ENCODE results near the gene DDX5. TPM values are rescaled to one million over a fixed set of nuclear protein-coding genes. Genes with fewer than 3 reads are reported as not detected.

Gene DDX5
- 899 and 902 TPM in 2 replicates for total RNA-seq

GRCh38 chr17:64506201-64506575 lies at the start of gene DDX5:
TSS of gene DDX5 (minus strand) at chr17:64506289. CDS start at chr17:64506119, 170 bp downstream.
- H3K4me3 Mint-ChIP-seq (ENCODE audit: low read depth) = peak within 1 kb of the TSS; percentile 98
- no peaks in the 10 kb centered on the region for H3K27me3 Mint-ChIP-seq (ENCODE audit: low read depth)
- peaks cover 73% of the 10 kb centered on the region for H3K36me3 Mint-ChIP-seq (ENCODE audit: low read depth)
- peak within 1 kb of the TSS; percentile 100 for H3K27ac Mint-ChIP-seq
- H3K4me1 Mint-ChIP-seq (ENCODE audit: low read depth) = peaks cover 45% of the 10 kb centered on the region
- DNase-seq (ENCODE audit: low spot score) = peak; percentile 97
- intact Hi-C loops (cut with micrococcal nuclease) = loop anchor here (1.0 to 10.0 kb wide), 10 partner anchors 9 to 731 kb away; partner anchors contain the start of genes CCDC47, DDX42, FTSJ3 and GNA13
- H3K9me3 Mint-ChIP-seq = no peaks in the 10 kb centered on the region

GRCh38 chr17:64555281-64555680 lies 49.2 kb upstream of the DDX5 start:
- peaks cover 40% of the 10 kb centered on the region for H3K36me3 Mint-ChIP-seq (ENCODE audit: low read depth)
- DNase-seq (ENCODE audit: low spot score) = no peak
- no peak overlapping the region for H3K27ac Mint-ChIP-seq
- no peak overlapping the region for H3K4me3 Mint-ChIP-seq (ENCODE audit: low read depth)
- H3K9me3 Mint-ChIP-seq = no peaks in the 10 kb centered on the region
- H3K4me1 Mint-ChIP-seq (ENCODE audit: low read depth) = no peaks in the 10 kb centered on the region
- intact Hi-C loops (cut with micrococcal nuclease) = no loop called here
- H3K27me3 Mint-ChIP-seq (ENCODE audit: low read depth) = no peaks in the 10 kb centered on the region

GRCh38 chr17:64554028-64554637 lies 48.0 kb upstream of the DDX5 start:
- Mint-ChIP-seq H3K9me3 (no peaks in the 10 kb centered on the region), H3K27me3 (ENCODE audit: low read depth) (no peaks in the 10 kb centered on the region), H3K4me1 (ENCODE audit: low read depth) (no peaks in the 10 kb centered on the region), H3K4me3 (ENCODE audit: low read depth) (no peak overlapping the region), H3K27ac (no peak overlapping the region), H3K36me3 (ENCODE audit: low read depth) (peaks cover 45% of the 10 kb centered on the region)
- no peak for DNase-seq (ENCODE audit: low spot score)
- intact Hi-C loops (cut with micrococcal nuclease) = no loop called here

- no peak for DNase-seq (ENCODE audit: low spot score)
- no peak overlapping the region for H3K4me3 Mint-ChIP-seq (ENCODE audit: low read depth)
- H3K27me3 Mint-ChIP-seq (ENCODE audit: low read depth) = no peaks in the 10 kb centered on the region
- no peaks in the 10 kb centered on the region for H3K4me1 Mint-ChIP-seq (ENCODE audit: low read depth)
- no peaks in the 10 kb centered on the region for H3K9me3 Mint-ChIP-seq
- peaks cover 50% of the 10 kb centered on the region for H3K36me3 Mint-ChIP-seq (ENCODE audit: low read depth)
- no peak overlapping the region for H3K27ac Mint-ChIP-seq
- intact Hi-C loops (cut with micrococcal nuclease) = no loop called here
These were observed 45.4 kb upstream of the DDX5 start for GRCh38 chr17:64551461-64551860.

GRCh38 chr17:64547319-64547718 lies 41.2 kb upstream of the DDX5 start:
- H3K4me1 Mint-ChIP-seq (ENCODE audit: low read depth) = no peaks in the 10 kb centered on the region
- no peaks in the 10 kb centered on the region for H3K9me3 Mint-ChIP-seq
- no peak for DNase-seq (ENCODE audit: low spot score)
- no peak overlapping the region for H3K27ac Mint-ChIP-seq
- no peaks in the 10 kb centered on the region for H3K27me3 Mint-ChIP-seq (ENCODE audit: low read depth)
- intact Hi-C loops (cut with micrococcal nuclease) = no loop called here
- H3K36me3 Mint-ChIP-seq (ENCODE audit: low read depth) = peaks cover 41% of the 10 kb centered on the region
- no peak overlapping the region for H3K4me3 Mint-ChIP-seq (ENCODE audit: low read depth)

- Mint-ChIP-seq H3K4me3 (ENCODE audit: low read depth) (no peak overlapping the region), H3K4me1 (ENCODE audit: low read depth) (no peaks in the 10 kb centered on the region), H3K9me3 (no peaks in the 10 kb centered on the region), H3K27ac (no peak overlapping the region), H3K36me3 (ENCODE audit: low read depth) (peaks cover 41% of the 10 kb centered on the region), H3K27me3 (ENCODE audit: low read depth) (no peaks in the 10 kb centered on the region)
- intact Hi-C loops (cut with micrococcal nuclease) = no loop called here
- DNase-seq (ENCODE audit: low spot score) = no peak
These were observed 40.6 kb upstream of the DDX5 start for GRCh38 chr17:64546716-64547115.

- intact Hi-C loops (cut with micrococcal nuclease) = no loop called here
- DNase-seq (ENCODE audit: low spot score) = no peak
- no peak overlapping the region for H3K4me3 Mint-ChIP-seq (ENCODE audit: low read depth)
- no peak overlapping the region for H3K27ac Mint-ChIP-seq
- no peaks in the 10 kb centered on the region for H3K27me3 Mint-ChIP-seq (ENCODE audit: low read depth)
- no peaks in the 10 kb centered on the region for H3K4me1 Mint-ChIP-seq (ENCODE audit: low read depth)
- H3K36me3 Mint-ChIP-seq (ENCODE audit: low read depth) = peaks cover 39% of the 10 kb centered on the region
- no peaks in the 10 kb centered on the region for H3K9me3 Mint-ChIP-seq
These were observed 38.7 kb upstream of the DDX5 start for GRCh38 chr17:64544742-64545141.

- Mint-ChIP-seq H3K9me3 (no peaks in the 10 kb centered on the region), H3K27me3 (ENCODE audit: low read depth) (no peaks in the 10 kb centered on the region), H3K36me3 (ENCODE audit: low read depth) (peaks cover 52% of the 10 kb centered on the region), H3K4me3 (ENCODE audit: low read depth) (no peak overlapping the region), H3K4me1 (ENCODE audit: low read depth) (peaks cover 2% of the 10 kb centered on the region), H3K27ac (no peak overlapping the region)
- no peak for DNase-seq (ENCODE audit: low spot score)
- intact Hi-C loops (cut with micrococcal nuclease) = no loop called here
These were observed 34.2 kb upstream of the DDX5 start for GRCh38 chr17:64540118-64540776.

- Mint-ChIP-seq H3K4me1 (ENCODE audit: low read depth) (peaks cover 5% of the 10 kb centered on the region), H3K36me3 (ENCODE audit: low read depth) (peaks cover 56% of the 10 kb centered on the region), H3K4me3 (ENCODE audit: low read depth) (no peak overlapping the region), H3K27me3 (ENCODE audit: low read depth) (no peaks in the 10 kb centered on the region), H3K27ac (no peak overlapping the region), H3K9me3 (no peaks in the 10 kb centered on the region)
- intact Hi-C loops (cut with micrococcal nuclease) = no loop called here
- no peak for DNase-seq (ENCODE audit: low spot score)
These were observed 32.5 kb upstream of the DDX5 start for GRCh38 chr17:64538508-64539130.

GRCh38 chr17:64537488-64537887 lies 31.4 kb upstream of the DDX5 start:
- DNase-seq (ENCODE audit: low spot score) = no peak
- no peaks in the 10 kb centered on the region for H3K27me3 Mint-ChIP-seq (ENCODE audit: low read depth)
- no peak overlapping the region for H3K4me3 Mint-ChIP-seq (ENCODE audit: low read depth)
- no peak overlapping the region for H3K27ac Mint-ChIP-seq
- H3K9me3 Mint-ChIP-seq = no peaks in the 10 kb centered on the region
- intact Hi-C loops (cut with micrococcal nuclease) = no loop called here
- H3K36me3 Mint-ChIP-seq (ENCODE audit: low read depth) = peaks cover 61% of the 10 kb centered on the region
- H3K4me1 Mint-ChIP-seq (ENCODE audit: low read depth) = peaks cover 7% of the 10 kb centered on the region

- Mint-ChIP-seq H3K27me3 (ENCODE audit: low read depth) (no peaks in the 10 kb centered on the region), H3K27ac (no peak overlapping the region), H3K36me3 (ENCODE audit: low read depth) (peaks cover 64% of the 10 kb centered on the region)
These were observed 30.8 kb upstream of the DDX5 start for GRCh38 chr17:64536913-64537312.

GRCh38 chr17:64535357-64535756 lies 29.3 kb upstream of the DDX5 start:
- Mint-ChIP-seq H3K4me1 (ENCODE audit: low read depth) (peaks cover 9% of the 10 kb centered on the region), H3K27ac (no peak overlapping the region)
- intact Hi-C loops (cut with micrococcal nuclease) = no loop called here

More at GRCh38 chr17:64536913-64537312, 30.8 kb upstream of the DDX5 start:
- no peak for DNase-seq (ENCODE audit: low spot score)
- Mint-ChIP-seq H3K4me3 (ENCODE audit: low read depth) (no peak overlapping the region), H3K9me3 (no peaks in the 10 kb centered on the region), H3K4me1 (ENCODE audit: low read depth) (peaks cover 7% of the 10 kb centered on the region)
- intact Hi-C loops (cut with micrococcal nuclease) = no loop called here

GRCh38 chr17:64534187-64534586 lies 28.1 kb upstream of the DDX5 start:
- intact Hi-C loops (cut with micrococcal nuclease) = no loop called here
- Mint-ChIP-seq H3K36me3 (ENCODE audit: low read depth) (peaks cover 74% of the 10 kb centered on the region), H3K9me3 (no peaks in the 10 kb centered on the region), H3K27ac (peak overlapping the region; percentile 34), H3K4me3 (ENCODE audit: low read depth) (no peak overlapping the region), H3K27me3 (ENCODE audit: low read depth) (no peaks in the 10 kb centered on the region), H3K4me1 (ENCODE audit: low read depth) (peaks cover 9% of the 10 kb centered on the region)
- DNase-seq (ENCODE audit: low spot score) = no peak

More at GRCh38 chr17:64535357-64535756, 29.3 kb upstream of the DDX5 start:
- H3K9me3 Mint-ChIP-seq = no peaks in the 10 kb centered on the region
- no peak overlapping the region for H3K4me3 Mint-ChIP-seq (ENCODE audit: low read depth)
- DNase-seq (ENCODE audit: low spot score) = no peak
- peaks cover 74% of the 10 kb centered on the region for H3K36me3 Mint-ChIP-seq (ENCODE audit: low read depth)
- no peaks in the 10 kb centered on the region for H3K27me3 Mint-ChIP-seq (ENCODE audit: low read depth)
